ELR (cell line): Measurements from ENCODE around the gene FAM219A.

ENCODE experiments used
- DNase-seq: peaks from one replicate; pipeline ENCODE4 v3.0.0-alpha.2; 2015; ENCODE audit warnings: low read depth

FAM219A gene

GRCh38 chr9:34400275-34400674 lies 58.1 kb downstream of the FAM219A start:
- no peak for DNase-seq

- DNase-seq: no peak
These were observed 58.6 kb downstream of the FAM219A start for GRCh38 chr9:34399729-34400128.

GRCh38 chr9:34398875-34399274 lies 59.5 kb downstream of the FAM219A start:
- DNase-seq: no peak

- DNase-seq: no peak
These were observed 61.8 kb downstream of the FAM219A start for GRCh38 chr9:34396276-34397214.

DNA sequence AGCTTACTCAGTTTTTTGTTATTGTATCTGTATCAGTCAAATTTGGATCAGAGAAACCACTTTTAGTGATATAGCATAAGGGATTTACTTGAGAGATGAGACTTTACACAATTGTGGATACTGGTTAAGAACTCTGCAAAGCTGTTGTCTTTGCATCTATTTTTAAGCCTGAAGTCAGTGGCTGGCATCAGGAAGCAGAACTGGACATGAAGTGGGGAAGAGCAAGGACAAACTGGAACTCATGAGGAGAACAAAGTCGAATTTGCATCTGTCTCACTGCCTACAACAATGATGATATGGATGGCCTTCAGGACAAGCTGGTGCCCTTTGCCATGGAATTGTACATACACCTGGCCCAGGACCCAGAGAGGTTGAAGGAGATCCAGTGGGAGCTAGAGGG lies 65.9 kb downstream of the FAM219A start:
- DNase-seq: no peak

- no peak for DNase-seq
These were observed 71.1 kb downstream of the FAM219A start for GRCh38 chr9:34387239-34387638.

DNA sequence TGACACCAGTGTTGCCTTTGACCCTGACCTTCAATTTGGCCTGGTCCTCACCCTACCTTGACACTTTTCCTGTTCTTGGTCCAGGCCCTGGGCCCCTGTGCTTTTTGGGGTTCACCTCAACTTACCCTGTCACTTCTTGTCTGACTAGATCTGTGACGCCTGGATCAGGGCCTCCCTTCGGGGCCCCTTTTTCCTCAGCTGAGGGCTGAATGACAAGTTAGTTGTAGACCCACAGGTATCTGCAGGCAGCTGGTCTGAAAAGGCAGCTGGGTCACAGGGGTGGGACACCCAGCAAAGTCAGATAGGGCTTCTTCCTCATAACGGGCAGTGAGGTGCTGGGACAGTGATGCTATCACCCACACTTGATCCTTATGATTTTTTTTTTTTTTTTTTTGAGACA lies 71.7 kb downstream of the FAM219A start:
- DNase-seq: no peak

DNA sequence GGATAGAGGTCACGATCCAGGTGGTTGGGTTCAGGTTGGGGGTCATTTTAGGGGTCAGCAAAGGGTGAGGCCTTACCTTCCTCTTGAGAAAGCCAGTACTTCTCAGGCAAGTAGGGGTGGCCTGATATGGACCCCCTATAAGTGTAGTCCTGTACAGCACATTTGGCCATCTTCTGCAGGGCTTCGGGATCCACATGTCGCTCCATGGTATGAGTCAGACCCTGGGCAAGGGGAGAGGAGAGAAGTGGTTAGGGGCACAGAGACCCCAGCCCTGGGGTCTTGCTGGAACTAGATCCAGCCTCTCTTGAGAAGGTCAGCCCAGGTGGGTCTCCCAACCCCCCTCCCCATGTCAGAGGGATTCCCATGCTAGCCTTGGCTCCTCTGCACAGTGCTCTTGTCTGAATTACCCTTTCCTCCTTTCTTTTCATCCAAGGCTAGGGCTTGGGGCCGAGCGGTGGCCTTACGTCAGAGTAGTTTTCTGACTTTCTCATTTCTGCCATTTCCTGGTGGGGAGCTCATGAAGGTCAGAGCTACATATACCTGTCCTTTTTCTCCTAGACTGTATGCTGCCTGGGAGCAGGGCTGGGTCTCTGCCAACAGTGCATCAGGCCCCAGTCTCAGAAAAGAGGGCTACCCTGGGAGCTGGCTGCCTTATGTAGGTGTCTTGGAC lies 72.7 kb downstream of the FAM219A start:
- DNase-seq: no peak

- DNase-seq: no peak
These were observed 73.8 kb downstream of the FAM219A start for GRCh38 chr9:34384368-34385165.

DNA sequence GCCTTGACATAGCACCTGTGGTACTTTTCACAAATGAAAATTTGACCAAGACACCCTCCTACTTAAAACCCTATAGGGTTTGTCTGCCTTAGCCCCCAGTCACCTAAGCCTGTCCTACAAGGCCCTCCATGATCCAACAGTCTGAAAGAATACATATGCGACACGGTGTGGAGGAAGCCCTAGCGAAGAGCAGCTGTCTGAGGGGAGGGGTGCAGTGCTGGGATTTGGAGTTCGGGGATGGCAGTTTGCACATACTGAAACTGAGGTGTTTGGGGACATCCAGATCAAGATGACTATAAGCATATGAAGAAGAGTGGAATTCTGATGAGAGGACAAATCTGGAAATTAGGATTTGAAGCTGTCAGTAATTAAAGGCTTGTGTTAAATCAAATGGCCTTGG lies 74.5 kb downstream of the FAM219A start:
- DNase-seq: no peak

- DNase-seq: no peak
These were observed 75.5 kb downstream of the FAM219A start for GRCh38 chr9:34382879-34383278.

DNA sequence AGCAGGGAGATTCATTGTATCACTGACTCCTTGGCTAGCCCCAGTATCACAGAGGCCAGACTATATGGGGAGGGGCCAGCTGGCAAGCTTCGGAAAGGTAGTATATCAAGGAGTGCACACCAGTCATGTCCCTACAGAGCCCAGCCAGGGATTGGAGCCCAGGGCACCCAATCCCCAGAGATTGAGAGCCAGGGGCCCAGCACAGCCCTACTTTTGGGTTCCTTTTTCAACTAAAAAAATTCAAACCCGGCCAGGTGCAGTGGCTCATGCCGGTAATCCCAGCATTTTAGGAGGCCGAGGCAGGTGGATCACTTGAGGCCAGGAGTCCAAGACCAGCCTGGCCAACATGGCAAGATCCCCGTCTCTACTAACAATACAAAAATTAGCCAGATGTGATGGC lies 76.3 kb downstream of the FAM219A start:
- DNase-seq: no peak

DNA sequence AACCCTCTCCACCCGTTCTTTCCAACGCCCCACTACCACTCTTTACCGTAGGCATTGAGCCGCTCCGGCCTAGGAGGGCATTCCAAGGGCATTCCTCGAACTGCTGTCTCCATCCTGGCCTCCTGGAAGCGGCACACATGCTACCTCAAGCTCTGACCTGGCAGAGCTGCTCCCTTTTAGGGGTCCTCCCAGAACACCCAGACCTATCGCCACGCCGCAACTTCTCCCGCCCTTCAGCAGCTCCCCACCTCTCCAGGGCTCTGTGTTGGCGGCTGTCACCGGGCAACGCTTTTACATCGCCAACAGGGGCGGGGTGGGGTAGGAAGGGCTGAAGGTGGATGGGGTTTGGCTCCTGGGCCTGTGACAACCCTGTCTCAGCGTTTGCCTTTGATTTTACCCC lies 77.0 kb downstream of the FAM219A start:
- no peak for DNase-seq

- DNase-seq: peak; percentile 72
These were observed 77.7 kb downstream of the FAM219A start for GRCh38 chr9:34380511-34381315.

DNA sequence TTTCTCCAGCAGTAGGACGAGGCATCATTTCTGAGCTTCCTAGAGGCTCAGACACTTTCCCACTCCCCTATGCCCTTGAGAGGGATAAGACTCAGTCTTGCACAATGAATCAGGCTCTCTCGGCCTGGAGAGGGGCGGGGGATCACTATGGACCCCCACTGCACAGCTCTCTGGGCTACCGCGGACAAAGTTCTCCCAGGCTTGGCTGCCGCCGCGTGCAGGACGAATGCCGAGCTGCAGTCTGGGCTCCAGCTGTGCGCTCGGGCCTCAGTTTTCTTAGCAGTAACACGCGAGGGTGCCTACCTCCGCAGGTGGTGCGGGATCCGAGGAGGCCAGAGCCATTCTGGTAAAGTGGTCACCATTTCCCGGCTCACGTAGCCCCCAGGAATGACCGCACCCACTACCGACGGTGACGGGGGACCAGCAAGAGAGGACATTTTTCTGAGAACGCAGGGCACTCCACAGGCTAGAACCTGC lies 78.3 kb downstream of the FAM219A start:
- peak; percentile 7 for DNase-seq

DNA sequence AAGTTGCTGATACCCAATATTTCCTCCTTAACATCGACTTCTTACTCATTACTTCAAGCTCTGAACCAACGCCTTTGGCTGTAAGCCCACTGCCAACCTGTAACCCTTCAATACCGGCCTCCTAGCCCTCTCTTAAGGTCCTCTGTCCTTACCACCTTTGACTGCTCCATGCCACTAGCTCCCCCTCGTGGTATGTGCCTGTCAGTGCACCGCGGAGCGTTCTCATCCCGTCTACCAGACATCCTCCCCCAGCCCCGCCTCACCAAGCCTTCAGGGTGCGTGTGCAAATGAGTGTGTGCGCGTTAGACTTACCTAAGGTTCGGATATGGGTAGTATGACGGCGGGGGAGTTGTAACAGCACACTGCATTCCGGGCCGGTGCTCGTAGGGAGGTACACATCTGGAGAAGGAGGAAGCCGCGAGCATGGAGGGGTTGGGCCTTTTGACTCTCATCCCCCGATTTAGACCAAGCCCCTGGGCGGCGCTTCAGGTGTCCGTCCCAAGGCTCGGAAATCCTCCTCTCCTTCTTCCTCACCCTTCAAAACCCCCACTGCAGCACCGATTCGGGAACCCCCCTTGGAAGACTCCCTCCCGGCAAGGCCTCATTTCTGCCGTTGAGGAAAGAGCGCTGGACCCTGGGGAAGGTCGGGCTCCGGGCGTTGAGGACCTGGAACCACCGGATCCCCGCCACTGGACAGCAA lies 78.9 kb downstream of the FAM219A start:
- peak; percentile 85 for DNase-seq

DNA sequence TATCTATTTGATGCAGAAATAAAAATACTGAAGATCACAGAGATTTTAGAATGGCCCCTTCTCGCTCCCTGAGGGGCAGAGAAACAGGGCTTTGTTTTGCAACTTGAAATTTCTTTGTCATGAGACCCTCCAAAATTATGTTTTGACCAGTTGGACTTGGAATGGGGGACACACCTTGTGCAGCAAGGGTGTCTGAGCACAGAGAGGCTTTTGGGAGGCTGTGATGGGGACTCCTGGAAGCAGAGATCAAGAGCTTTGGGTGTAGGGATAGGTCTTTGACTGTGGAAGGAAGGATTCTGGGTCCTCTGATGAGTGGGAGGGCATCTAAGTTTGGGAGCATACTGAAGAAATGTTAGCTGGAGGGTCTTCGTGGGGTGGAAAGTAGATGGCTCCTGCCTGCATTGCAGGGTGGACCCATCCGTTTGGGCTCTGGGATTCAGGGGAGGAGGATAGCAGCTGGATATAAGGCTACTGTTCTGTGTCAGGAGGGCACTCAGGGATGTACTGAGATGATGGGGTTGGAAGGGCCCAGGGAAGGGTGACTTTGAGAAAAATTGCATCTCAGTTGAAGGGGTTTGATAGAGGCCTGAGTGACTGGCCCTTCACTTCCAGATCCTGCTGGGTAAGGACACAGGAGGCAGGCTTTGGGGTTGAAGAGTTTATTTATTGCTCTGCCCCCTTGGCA lies 79.9 kb downstream of the FAM219A start:
- DNase-seq: no peak

GRCh38 chr9:34377404-34377746 lies 81.0 kb downstream of the FAM219A start:
- peak; percentile 13 for DNase-seq

- peak; percentile 96 for DNase-seq
These were observed 81.6 kb downstream of the FAM219A start, which contains the start of gene MYORG for GRCh38 chr9:34376596-34377403. MYORG (minus strand) TSS chr9:34376898; CDS start chr9:34372943, 3,955 bp downstream.
